ENCODE measurements around the gene LYST. TPM values are rescaled to one million over a fixed set of nuclear protein-coding genes. Genes with fewer than 3 reads are reported as not detected.

Gene LYST
- total and polyA plus RNA-seq, 2 of the 8 experiments (the other 6 are each of a cell fraction or from before 2014, with no cell fraction given), result 0.29 to 0.58 TPM

GRCh38 chr1:235831148-235831547 is 35.6 kb downstream of the LYST start:
- no peak overlapping the region for H4K5ac ChIP-seq (ENCODE audit: insufficient read length, low read depth, low read length)
- CTCF ChIA-PET (ENCODE audit: partially characterized antibody), result interaction anchor here (1.9 to 8.1 kb wide), 2 partner anchors 11 to 14 kb away, joined by 11 to 53 read pairs; no protein-coding TSS in a partner anchor
- no peaks in the 10 kb centered on the region for H3K4me1 ChIP-seq (replicated peaks in 1 of 4; ENCODE audit: control insufficient read depth in 3 of 4, insufficient read depth in 4 of 4, low read length in 3 of 4)
- no peak overlapping the region for H3K4me3 ChIP-seq (ENCODE audit: extremely low read depth in 1 of 4, insufficient read depth in 2 of 4, low read depth in 3 of 4, low read length in 4 of 4)
- FAIRE-seq (no peak), DNase-seq (ENCODE audit: low read depth in 1 of 2, low spot score in 2 of 2) (no peak)
- no peak for TF ChIP-seq EZH2 (IDR thresholded peaks at IDR 0.05; ENCODE audit: low read depth, low read length, severe bottlenecking)
- no peak for TF ChIP-seq SIX5 (IDR thresholded peaks at IDR 0.05; ENCODE audit: low read depth, low read length)
- TF ChIP-seq CBX8 (IDR thresholded peaks at IDR 0.05; ENCODE audit: borderline replicate concordance, low read depth, low read length), result no peak
- TF ChIP-seq BRCA1 (IDR thresholded peaks at IDR 0.05; ENCODE audit: low read depth, low read length), result no peak
- no peak for TF ChIP-seq RNF2 (IDR thresholded peaks at IDR 0.05; ENCODE audit: borderline replicate concordance, low read depth, low read length, missing control alignments, poor library complexity, severe bottlenecking)
- H2BK20ac ChIP-seq (ENCODE audit: low read length), result no peak overlapping the region
- no peak overlapping the region for H3K56ac ChIP-seq (replicated peaks; ENCODE audit: insufficient read length, low read depth, low read length)
- H3K79me1 ChIP-seq (ENCODE audit: low read depth, low read length), result no peaks in the 10 kb centered on the region
- H3K23me2 ChIP-seq (ENCODE audit: low read depth, low read length), result no peaks in the 10 kb centered on the region
- H2AK5ac ChIP-seq (ENCODE audit: low read depth, low read length), result no peak overlapping the region
- no peak overlapping the region for H2BK12ac ChIP-seq (ENCODE audit: low read depth, low read length)
- no peak overlapping the region for H3K9ac ChIP-seq (replicated peaks in 1 of 4; ENCODE audit: extremely low read depth in 1 of 4, low read depth in 3 of 4, low read length in 3 of 4)
- H3K4me2 ChIP-seq (ENCODE audit: insufficient read depth in 1 of 2, low read depth in 2 of 2, low read length in 2 of 2), result no peak overlapping the region
- no peak overlapping the region for H2BK15ac ChIP-seq (ENCODE audit: low read length)
- H4K20me1 ChIP-seq (replicated peaks in 1 of 2; ENCODE audit: control insufficient read depth in 1 of 2, insufficient read depth in 2 of 2, low read length in 2 of 2), result no peaks in the 10 kb centered on the region
- H2BK5ac ChIP-seq (ENCODE audit: low read depth, low read length), result no peak overlapping the region
- WGBS, 2 experiments (ENCODE audit: extremely low coverage in 1 of 2, insufficient coverage in 1 of 2, insufficient read length in 1 of 2, insufficient replicate concordance in 2 of 2, low coverage in 1 of 2, low lambda C conversion rate in 2 of 2, missing lambda C conversion rate in 1 of 2), result 95% methylated on average over 5 of the region's 5 CpGs; no CpG with 5 or more reads in 1 of the 2 experiments
- no peak overlapping the region for H3K14ac ChIP-seq (ENCODE audit: insufficient read length)
- H3K79me2 ChIP-seq (ENCODE audit: control insufficient read depth in 1 of 2, insufficient read depth in 2 of 2, low read length in 2 of 2), result no peaks in the 10 kb centered on the region
- no peaks in the 10 kb centered on the region for H3K36me3 ChIP-seq (ENCODE audit: control insufficient read depth in 2 of 4, insufficient read depth in 4 of 4, low read length in 3 of 4)
- H2BK120ac ChIP-seq (replicated peaks; ENCODE audit: low read depth, low read length), result no peak overlapping the region
- H4K91ac ChIP-seq (replicated peaks; ENCODE audit: insufficient read length, low read length), result no peak overlapping the region
- no peak overlapping the region for H3K27ac ChIP-seq (ENCODE audit: low read depth, low read length)
- no peak overlapping the region for H3K18ac ChIP-seq (ENCODE audit: extremely low read depth, low read length)
- H3K27me3 ChIP-seq (replicated peaks in 1 of 4; ENCODE audit: control insufficient read depth in 3 of 4, extremely low read depth in 1 of 4, insufficient read depth in 3 of 4, low read length in 3 of 4), result no peaks in the 10 kb centered on the region
- no peak overlapping the region for H4K8ac ChIP-seq (ENCODE audit: extremely low read depth, insufficient read depth, low read length)
- no peak overlapping the region for H2AFZ ChIP-seq (ENCODE audit: low read length)
- H3K4ac ChIP-seq (replicated peaks; ENCODE audit: insufficient read length, low read depth, low read length), result no peak overlapping the region
- H3K9me3 ChIP-seq (ENCODE audit: insufficient read depth in 2 of 2, low read depth in 1 of 2, low read length in 1 of 2), result no peaks in the 10 kb centered on the region
- H3K23ac ChIP-seq (ENCODE audit: insufficient read length), result no peak overlapping the region
- POLR2A ChIA-PET (ENCODE audit: partially characterized antibody), result no interaction called here

All from H1 (cell line).